K562 (cell line): ENCODE data around the gene BMP2K. TPM values are rescaled to one million over a fixed set of nuclear protein-coding genes. Genes with fewer than 3 reads are reported as not detected.

Experiments used
- ARHGAP35 ChIP-seq: fragments of 450-650 bp; IDR thresholded peaks from 2 replicates; pipeline ENCODE4 v1.6.1; 2018; ENCODE audit not compliant: partially characterized antibody
- CTBP1 ChIP-seq: fragments of 450-650 bp; IDR thresholded peaks from 2 replicates; pipeline ENCODE4 v1.6.1; 2016; ENCODE audit warnings: borderline replicate concordance
- CTCF ChIP-seq, 3 experiments: IDR thresholded peaks in 2 of 3; conservative IDR thresholded peaks in 1 of 3; 2 replicates each; pipeline ENCODE4 v1.5.1; 2011 to 2012; ENCODE audit warnings: low read length in 3 of 3, mild to moderate bottlenecking in 3 of 3, control low read depth in 2 of 3, improper control_type of control experiment in 1 of 3, inconsistent platforms in 1 of 3, low read depth in 1 of 3, mixed read lengths in 1 of 3, moderate library complexity in 1 of 3; ENCODE audit not compliant: insufficient read depth in 2 of 3
- GABPB1 ChIP-seq: sonication (generic); formaldehyde crosslinking; IDR thresholded peaks from 2 replicates; pipeline ENCODE4 v1.8.0; 2022; ENCODE audit warnings: mild to moderate bottlenecking, missing genetic modification reagents
- L3MBTL2 ChIP-seq: fragments of 450-650 bp; IDR thresholded peaks from 2 replicates; pipeline ENCODE4 v1.6.1; 2016; ENCODE audit warnings: mild to moderate bottlenecking, moderate library complexity
- MAFG ChIP-seq: fragments of 450-650 bp; conservative IDR thresholded peaks from 2 replicates; pipeline ENCODE4 v1.6.1; 2016; ENCODE audit warnings: missing genetic modification characterization, missing compliant biosample characterization
- NFE2 ChIP-seq: IDR thresholded peaks from 2 replicates; pipeline ENCODE4 v1.6.1; 2014; ENCODE audit warnings: antibody characterized with exemption, low read depth
- NFXL1 ChIP-seq: fragments of 450-650 bp; formaldehyde crosslinking; IDR thresholded peaks from 2 replicates; pipeline ENCODE4 v1.4.0; 2021; ENCODE audit warnings: mild to moderate bottlenecking
- NFYB ChIP-seq: IDR thresholded peaks from 2 replicates; pipeline ENCODE4 v1.6.1; 2011; ENCODE audit warnings: mild to moderate bottlenecking, moderate library complexity; ENCODE audit not compliant: insufficient read length; ENCODE audit errors: extremely low read depth
- POLR2AphosphoS5 ChIP-seq: IDR thresholded peaks from 2 replicates; pipeline ENCODE4 v1.6.1; 2011; ENCODE audit warnings: mild to moderate bottlenecking, low read depth, low read length, moderate library complexity; ENCODE audit not compliant: control insufficient read depth, insufficient read depth
- RFX5 ChIP-seq: IDR thresholded peaks from 2 replicates; pipeline ENCODE4 v1.6.1; 2011; ENCODE audit warnings: low read depth, mild to moderate bottlenecking, improper control_type of control experiment, low read length
- SMARCC2 ChIP-seq: fragments of 450-650 bp; IDR thresholded peaks from 2 replicates; pipeline ENCODE4 v1.6.1; 2017; ENCODE audit warnings: antibody characterized with exemption, moderate library complexity, mild to moderate bottlenecking, low read depth
- SRSF1 ChIP-seq: fragments of 200-400 bp; formaldehyde crosslinking; IDR thresholded peaks from 2 replicates; pipeline ENCODE4 v1.6.1; 2017; ENCODE audit warnings: mild to moderate bottlenecking, low read depth, low read length, moderate library complexity
- SRSF3 ChIP-seq: fragments of 200-400 bp; formaldehyde crosslinking; IDR thresholded peaks from 2 replicates; pipeline ENCODE4 v1.6.1; 2016; ENCODE audit warnings: mild to moderate bottlenecking, low read length, moderate library complexity; ENCODE audit not compliant: insufficient read depth
- SUPT5H ChIP-seq: fragments of 450-650 bp; IDR thresholded peaks from 2 replicates; pipeline ENCODE4 v1.6.1; 2016
- TAL1 ChIP-seq: fragments of 450-650 bp; IDR thresholded peaks from 2 replicates; pipeline ENCODE4 v1.6.1; 2016; ENCODE audit warnings: mild to moderate bottlenecking
- ZBTB17 ChIP-seq: fragments of 450-650 bp; formaldehyde crosslinking; IDR thresholded peaks from 2 replicates; pipeline ENCODE4 v1.4.0; 2020; ENCODE audit warnings: mild to moderate bottlenecking
- ZEB2 ChIP-seq: fragments of 450-650 bp; IDR thresholded peaks from 2 replicates; pipeline ENCODE4 v1.6.1; 2016
- ZNF212 ChIP-seq: fragments of 450-650 bp; formaldehyde crosslinking; IDR thresholded peaks from 2 replicates; pipeline ENCODE4 v1.4.0; 2020; ENCODE audit warnings: mild to moderate bottlenecking
- ZNF3 ChIP-seq: fragments of 250-450 bp; sonication (Bioruptor Pico); IDR thresholded peaks from 2 replicates; pipeline ENCODE4 v1.5.0; 2021; ENCODE audit warnings: mild to moderate bottlenecking, moderate library complexity
- ZNF354B ChIP-seq: fragments of 250-450 bp; sonication (Bioruptor Pico); IDR thresholded peaks from 2 replicates; pipeline ENCODE4 v1.4.0; 2020
- ZNF41 ChIP-seq: fragments of 250-450 bp; sonication (Bioruptor Pico); conservative IDR thresholded peaks from 2 replicates; pipeline ENCODE4 v1.4.0; 2020; ENCODE audit warnings: mild to moderate bottlenecking
- ZNF445 ChIP-seq: fragments of 250-450 bp; sonication (Bioruptor Pico); IDR thresholded peaks from 2 replicates; pipeline ENCODE4 v1.4.0; 2020; ENCODE audit warnings: low read depth, mild to moderate bottlenecking, moderate library complexity
- polyA plus RNA-seq, 8 experiments: library from polyadenylated mRNA; depleted of rRNA in 4 of 8; stranded (reverse) in 5 of 8; unstranded in 3 of 8; fragments of >200 nt; fragmentation: Nextera tagmentation in 2 of 8; fragmentation: Illumina TruSeq in 1 of 8; extraction: Ambion mirVana in 2 of 8; extraction: Trizol in 1 of 8; gene quantifications; 2 replicates each; pipeline versions ENCODE4 v1.2.1 to v1.2.3, GENCODE V29; 2011 to 2014; ENCODE audit warnings: inconsistent platforms in 1 of 8, missing spikeins in 1 of 8
- total RNA-seq, 7 experiments: library from RNA; depleted of rRNA in 6 of 7; stranded (reverse); fragments of >200 nt in 6 of 7; fragmentation: Illumina TruSeq in 2 of 7; extraction: Trizol in 2 of 7; gene quantifications; 2 replicates each; pipeline versions ENCODE4 v1.2.1 to v1.2.3, GENCODE V29; 2011 to 2021; ENCODE audit warnings: low replicate concordance in 1 of 7
- TF ChIP-seq, protein P1 (sequence below): sonication (generic); formaldehyde crosslinking; IDR thresholded peaks from 2 replicates; pipeline ENCODE4 v1.8.0; 2022; ENCODE audit warnings: missing genetic modification reagents, mild to moderate bottlenecking, borderline replicate concordance
- TF ChIP-seq, protein P2 (sequence below): sonication (generic); formaldehyde crosslinking; IDR thresholded peaks from 2 replicates; pipeline ENCODE4 v1.9.0; 2022; ENCODE audit warnings: mild to moderate bottlenecking, missing genetic modification reagents
- TF ChIP-seq, protein P3 (sequence below): IDR thresholded peaks from 2 replicates; pipeline ENCODE4 v1.6.1; 2016; ENCODE audit warnings: missing genetic modification characterization, missing compliant biosample characterization

BMP2K gene
- total and polyA plus RNA-seq, 9 of the 15 experiments (the other 6 are each of a cell fraction or from before 2014, with no cell fraction given) = 17.0 to 217 (median 104) TPM

DNA sequence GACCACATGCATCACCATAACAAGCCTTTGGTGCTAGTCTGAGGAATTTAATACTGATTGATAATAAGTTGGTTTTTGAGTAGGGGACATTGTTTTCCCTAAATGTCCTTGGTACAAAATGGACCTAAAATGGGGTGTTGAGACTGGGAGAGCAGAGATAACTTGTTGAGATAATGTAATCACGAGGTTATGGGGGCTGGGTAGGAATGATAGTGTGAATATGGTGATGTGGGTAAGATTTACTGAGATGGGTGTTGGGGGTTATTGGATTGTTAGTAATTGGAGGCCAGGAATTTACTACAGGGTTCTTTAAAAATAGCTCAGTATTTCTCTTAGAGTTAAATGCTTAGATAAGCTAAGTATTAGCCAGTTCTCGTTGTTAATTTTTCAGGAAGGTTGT lies 3.9 kb downstream of the BMP2K start (continued):
- TF ChIP-seq NFE2 = no peak
- no peak for TF ChIP-seq NFYB
- no peak for TF ChIP-seq ARHGAP35
- TF ChIP-seq, protein P1, sequence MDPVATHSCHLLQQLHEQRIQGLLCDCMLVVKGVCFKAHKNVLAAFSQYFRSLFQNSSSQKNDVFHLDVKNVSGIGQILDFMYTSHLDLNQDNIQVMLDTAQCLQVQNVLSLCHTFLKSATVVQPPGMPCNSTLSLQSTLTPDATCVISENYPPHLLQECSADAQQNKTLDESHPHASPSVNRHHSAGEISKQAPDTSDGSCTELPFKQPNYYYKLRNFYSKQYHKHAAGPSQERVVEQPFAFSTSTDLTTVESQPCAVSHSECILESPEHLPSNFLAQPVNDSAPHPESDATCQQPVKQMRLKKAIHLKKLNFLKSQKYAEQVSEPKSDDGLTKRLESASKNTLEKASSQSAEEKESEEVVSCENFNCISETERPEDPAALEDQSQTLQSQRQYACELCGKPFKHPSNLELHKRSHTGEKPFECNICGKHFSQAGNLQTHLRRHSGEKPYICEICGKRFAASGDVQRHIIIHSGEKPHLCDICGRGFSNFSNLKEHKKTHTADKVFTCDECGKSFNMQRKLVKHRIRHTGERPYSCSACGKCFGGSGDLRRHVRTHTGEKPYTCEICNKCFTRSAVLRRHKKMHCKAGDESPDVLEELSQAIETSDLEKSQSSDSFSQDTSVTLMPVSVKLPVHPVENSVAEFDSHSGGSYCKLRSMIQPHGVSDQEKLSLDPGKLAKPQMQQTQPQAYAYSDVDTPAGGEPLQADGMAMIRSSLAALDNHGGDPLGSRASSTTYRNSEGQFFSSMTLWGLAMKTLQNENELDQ = no peak
- 0 out of 2 replicates have a peak, but pooled peaks have one; percentile 30 for TF ChIP-seq ZNF3
- TF ChIP-seq SUPT5H = peak; percentile 41; the same call in 1 of the 2 replicates
- TF ChIP-seq, protein P2, sequence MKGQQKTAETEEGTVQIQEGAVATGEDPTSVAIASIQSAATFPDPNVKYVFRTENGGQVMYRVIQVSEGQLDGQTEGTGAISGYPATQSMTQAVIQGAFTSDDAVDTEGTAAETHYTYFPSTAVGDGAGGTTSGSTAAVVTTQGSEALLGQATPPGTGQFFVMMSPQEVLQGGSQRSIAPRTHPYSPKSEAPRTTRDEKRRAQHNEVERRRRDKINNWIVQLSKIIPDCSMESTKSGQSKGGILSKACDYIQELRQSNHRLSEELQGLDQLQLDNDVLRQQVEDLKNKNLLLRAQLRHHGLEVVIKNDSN (CRISPR knock-in tag) = no peak
- no peak for TF ChIP-seq NFXL1 (CRISPR knock-in tag)
- TF ChIP-seq ZBTB17 (CRISPR knock-in tag) = no peak
- TF ChIP-seq MAFG (tag) = no peak
- 0 out of 2 replicates have a peak, but pooled peaks have one; percentile 23 for TF ChIP-seq SMARCC2
- TF ChIP-seq TAL1 = peak; percentile 56
- no peak for TF ChIP-seq CTCF (IDR thresholded peaks at IDR 0.05 in 2 of 3, conservative IDR thresholded peaks at IDR 0.05 in 1 of 3; ENCODE audit: insufficient read depth in 2 of 3, low read depth in 1 of 3, low read length in 3 of 3)
- TF ChIP-seq, protein P3, sequence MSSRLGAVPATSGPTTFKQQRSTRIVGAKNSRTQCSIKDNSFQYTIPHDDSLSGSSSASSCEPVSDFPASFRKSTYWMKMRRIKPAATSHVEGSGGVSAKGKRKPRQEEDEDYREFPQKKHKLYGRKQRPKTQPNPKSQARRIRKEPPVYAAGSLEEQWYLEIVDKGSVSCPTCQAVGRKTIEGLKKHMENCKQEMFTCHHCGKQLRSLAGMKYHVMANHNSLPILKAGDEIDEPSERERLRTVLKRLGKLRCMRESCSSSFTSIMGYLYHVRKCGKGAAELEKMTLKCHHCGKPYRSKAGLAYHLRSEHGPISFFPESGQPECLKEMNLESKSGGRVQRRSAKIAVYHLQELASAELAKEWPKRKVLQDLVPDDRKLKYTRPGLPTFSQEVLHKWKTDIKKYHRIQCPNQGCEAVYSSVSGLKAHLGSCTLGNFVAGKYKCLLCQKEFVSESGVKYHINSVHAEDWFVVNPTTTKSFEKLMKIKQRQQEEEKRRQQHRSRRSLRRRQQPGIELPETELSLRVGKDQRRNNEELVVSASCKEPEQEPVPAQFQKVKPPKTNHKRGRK (tag) = no peak
- no peak for TF ChIP-seq SRSF1
- no peak for TF ChIP-seq RFX5
- 0 out of 2 replicates have a peak, but pooled peaks have one; percentile 23 for TF ChIP-seq CTBP1
- TF ChIP-seq GABPB1 (CRISPR knock-in tag) = no peak
- TF ChIP-seq ZEB2 = 0 out of 2 replicates have a peak, but pooled peaks have one; percentile 21
- TF ChIP-seq ZNF445 = no peak
- TF ChIP-seq SRSF3 = no peak
- peak; percentile 6; the same call in 1 of the 2 replicates for TF ChIP-seq L3MBTL2
- TF ChIP-seq ZNF212 = no peak
- no peak for TF ChIP-seq ZNF354B (CRISPR knock-in tag)
- TF ChIP-seq POLR2AphosphoS5 = no peak; the same call in 1 of the 2 replicates
- TF ChIP-seq ZNF41 (CRISPR knock-in tag) = no peak
